HG02759 (cell line): ENCODE data around the gene FARP2.

ENCODE experiments used
- ATAC-seq: cut with Tn5 transposase; IDR thresholded peaks from one replicate; pipeline ENCODE4 v1.9.1; 2021; ENCODE audit warnings: mild to moderate bottlenecking, moderate library complexity; ENCODE audit not compliant: unreplicated experiment

The FARP2 gene

DNA sequence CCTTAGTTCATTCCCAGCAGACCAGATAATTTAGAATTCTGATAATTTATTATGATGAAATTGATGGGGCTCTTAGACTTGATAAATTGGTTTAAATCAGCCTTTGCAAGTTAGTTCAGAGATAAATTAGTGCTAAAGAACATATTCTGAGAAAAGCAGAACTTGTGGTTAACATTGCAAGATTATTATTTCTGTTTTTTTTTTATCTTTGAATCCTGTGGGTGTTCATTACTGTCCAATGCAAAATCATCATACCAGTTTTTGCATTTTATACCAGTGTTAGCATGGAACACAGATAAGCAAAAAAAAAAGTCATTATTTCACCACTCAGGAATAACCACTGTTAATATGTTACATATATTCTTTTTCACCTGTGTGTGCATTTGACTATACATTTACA is 31.3 kb upstream of the FARP2 start:
- no peak for ATAC-seq

DNA sequence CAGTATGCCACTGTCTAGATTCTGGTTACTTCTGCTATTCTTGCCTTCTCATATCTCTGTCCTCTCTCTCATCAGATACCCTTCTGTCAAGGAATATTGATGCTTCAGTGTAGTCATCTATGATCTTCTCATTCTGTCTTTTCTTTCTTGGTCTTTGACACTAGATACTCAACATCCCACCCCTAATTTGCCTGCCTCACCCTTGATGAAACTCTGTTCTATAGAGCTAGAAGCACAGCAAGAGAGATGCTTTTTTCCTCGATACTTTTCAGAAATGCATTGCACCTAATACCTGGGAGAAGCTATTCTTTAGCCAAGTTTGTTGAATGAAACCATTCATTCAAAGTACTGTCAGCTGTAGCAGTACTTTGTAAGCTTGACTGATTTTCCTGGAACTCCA is 30.8 kb upstream of the FARP2 start:
- ATAC-seq: no peak

DNA sequence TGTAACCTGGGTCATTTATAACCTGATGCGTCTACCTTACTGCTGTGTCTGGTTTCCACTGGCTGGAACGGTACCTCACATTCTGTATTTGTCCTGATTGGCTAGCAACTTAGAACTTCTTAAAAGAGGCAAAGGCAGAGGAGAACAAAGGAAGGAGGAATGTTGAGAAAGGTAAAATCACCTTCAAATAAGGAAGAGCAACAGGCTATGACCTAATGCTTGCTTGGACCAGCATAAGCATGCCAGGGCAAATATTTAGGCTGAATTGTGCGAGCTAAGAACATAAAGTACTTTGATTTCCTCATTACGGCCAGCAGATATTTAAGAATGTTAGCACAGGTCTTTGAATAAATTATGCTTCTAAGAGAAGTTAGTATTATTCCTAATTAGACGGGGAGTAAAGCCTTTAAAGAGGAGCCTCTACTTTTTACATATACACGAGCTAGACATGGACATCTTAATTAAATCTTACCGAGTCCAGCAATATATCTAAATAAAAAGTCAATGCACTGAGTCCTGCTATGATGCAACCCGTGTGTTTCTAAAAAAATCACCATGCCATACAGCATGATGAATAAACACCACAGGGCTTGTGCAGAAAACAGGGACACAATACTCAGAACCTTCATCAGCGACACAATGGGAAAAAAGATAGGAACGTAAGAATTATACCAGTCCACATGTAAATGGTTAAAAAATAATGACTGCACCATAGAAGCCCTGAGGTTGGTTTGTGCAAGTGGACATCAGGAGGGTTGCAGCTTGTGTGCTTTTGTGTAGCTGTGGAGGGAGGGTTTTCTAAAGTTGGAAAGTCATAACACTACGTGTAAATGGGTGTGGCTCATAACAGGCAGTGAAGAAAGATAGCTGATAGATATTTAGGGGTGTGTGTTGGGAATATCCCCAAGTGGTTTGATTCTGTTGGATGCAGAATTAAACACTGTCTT is 26.1 kb upstream of the FARP2 start:
- no peak for ATAC-seq

DNA sequence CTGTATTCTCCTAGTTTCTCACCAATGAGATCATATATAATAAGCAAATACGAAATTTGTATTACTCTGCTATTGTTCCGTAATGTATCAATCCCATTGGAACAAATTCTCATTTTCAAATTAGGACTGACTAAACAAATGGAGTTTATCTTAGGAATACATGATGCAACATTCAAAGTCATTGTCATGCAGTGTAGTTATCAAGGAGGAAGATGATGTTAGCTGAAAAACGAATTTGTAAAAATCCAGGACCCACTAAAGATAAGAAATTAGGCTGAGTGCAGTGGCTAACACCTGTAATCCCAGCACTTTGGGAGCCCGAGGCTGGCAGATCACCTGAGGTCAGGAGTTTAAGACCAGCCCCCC is 25.5 kb upstream of the FARP2 start:
- ATAC-seq: no peak

DNA sequence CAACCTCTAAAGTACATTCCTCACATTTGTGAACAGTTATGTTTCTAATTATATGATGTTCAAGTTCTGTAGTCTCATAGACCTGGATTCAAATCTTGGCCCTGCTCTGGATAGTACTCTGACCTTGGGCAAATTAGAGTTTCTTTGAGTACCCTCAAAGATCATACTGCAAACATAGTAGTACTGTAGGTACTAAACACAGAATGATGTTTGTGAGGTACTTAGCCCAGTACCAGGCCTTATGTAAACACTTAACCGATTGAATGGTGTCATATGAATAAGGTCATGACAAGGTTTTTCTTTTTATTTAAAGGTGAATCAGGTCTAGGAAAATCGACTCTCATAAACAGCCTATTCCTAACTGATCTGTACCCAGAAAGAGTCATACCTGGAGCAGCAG is 21.3 kb upstream of the FARP2 start:
- ATAC-seq: no peak

DNA sequence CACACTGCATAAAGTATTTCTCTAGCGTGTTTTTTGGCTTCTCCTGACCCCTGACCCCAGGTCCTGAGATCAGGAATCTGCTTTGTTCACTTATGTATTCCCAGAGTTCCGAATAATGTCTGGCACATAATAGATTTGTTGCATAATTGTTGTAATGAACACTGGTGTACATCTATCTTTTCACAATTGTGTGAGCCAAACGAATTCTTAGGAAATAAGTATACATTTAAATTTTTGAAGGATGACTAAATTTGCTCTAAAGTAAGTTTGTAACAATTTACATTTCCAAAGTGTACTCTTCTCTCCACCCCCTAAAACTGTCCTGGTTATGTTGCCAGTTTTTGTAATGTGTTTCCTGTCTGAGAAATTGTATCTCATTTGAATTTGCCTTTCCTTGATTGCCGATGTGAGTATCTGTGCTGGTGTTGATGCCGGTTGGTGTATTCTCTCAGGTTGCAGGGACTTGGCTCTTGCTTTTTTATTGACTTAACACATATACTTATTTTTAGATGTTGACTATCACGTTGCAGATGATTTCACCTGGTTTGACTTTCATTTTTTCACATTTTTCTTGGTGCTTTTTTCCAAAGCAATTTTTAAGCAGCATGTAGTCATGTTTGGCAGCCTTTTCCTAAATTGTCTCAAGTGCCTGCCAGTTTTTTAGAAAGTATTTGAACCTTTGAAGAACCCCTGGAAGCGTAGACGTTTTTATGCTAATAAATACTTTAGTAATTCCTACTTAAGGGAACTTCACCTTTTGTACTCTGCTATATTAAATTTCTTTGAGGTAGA is 16.1 kb upstream of the FARP2 start:
- ATAC-seq: no peak

DNA sequence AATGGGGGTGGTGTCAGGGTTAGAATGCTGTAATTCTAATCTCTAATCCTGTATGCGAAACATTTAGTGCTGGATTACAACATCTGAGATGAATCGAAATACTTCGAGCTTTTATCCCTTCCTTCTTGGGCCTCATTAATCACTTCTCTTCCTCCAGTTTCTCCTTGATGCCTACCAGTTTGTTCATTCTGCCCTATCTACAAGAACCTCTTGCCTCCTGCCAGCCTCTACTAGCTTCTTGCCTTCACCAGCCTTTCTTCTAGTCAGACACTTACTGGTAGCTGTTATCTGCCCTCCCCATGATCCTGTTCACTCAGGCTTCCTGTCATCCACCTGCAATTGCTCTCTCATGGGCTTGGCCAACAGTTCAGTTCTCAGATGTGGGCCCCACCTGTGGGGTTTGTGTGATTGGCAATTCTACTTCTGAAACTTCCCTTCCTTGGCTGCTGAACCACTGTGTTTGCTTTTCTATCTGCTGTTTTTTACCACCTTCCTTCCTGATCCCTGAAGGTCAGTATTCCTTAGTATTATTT is 15.4 kb upstream of the FARP2 start:
- ATAC-seq: no peak

DNA sequence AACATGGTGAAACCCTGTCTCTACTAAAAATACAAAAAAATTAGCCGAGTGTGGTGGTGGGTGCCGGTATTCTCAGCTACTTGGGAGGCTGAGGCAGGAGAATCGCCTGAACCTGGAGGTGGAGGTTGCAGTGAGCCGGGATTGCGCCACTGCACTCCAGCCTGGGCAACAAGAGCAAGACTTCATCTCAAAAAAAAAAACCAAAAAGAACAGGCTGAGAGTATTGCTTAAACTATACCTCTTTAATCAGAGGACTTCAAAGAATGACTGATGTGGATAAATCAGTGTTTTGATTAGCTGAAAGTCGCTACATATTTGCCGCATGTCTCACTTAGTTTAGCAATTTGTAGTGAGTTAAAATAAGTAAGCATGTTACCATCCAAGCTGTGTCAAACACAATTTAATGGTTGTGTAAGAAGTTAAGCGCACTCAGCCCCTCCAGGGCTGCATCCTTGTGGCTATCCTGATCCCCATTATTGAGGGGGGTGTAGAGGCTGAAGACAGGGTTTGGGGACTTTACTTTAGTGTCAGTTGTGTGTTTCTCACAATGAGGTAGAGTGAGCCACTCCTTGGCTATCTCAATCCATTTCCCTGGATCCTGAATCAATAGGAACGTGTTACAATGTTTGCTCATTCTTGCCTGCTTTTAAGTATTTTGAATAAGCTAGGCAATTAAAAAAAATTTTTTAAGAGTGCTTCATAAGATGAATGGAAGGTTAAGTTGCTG is 11.0 kb upstream of the FARP2 start:
- no peak for ATAC-seq

DNA sequence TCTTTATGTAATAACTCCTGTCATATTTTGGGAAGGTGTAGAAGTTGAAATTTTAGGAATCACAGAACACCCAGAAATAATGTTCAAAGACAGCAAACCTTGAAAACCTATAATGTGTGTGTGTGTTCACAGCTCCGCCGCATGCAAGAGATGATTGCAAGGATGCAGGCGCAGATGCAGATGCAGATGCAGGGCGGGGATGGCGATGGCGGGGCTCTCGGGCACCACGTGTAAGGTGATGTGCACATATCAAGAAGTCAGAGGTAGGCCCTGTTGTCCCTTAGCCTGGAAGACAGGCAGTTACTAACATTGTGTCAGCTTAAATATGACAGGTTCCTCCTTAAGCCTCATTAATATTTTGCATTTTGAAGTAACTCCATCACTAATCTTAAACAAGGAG is 6.1 kb upstream of the FARP2 start:
- no peak for ATAC-seq

DNA sequence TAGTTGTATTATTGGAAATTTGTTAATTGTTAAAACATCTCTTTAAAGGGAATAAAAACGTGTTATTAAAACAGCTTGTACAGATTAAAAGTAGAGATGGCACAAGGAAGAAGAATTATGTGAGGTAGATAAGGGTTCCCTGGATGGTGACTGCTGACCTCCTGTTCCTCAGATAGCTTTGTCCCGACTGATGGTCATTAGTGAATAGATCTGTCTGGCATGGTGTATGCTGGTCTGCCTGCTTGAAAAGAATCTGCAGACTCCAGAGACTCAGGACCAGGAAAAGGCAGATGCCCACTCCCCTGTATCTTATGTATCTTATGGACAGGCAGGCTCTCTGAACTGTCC is 5.6 kb upstream of the FARP2 start:
- ATAC-seq: no peak

DNA sequence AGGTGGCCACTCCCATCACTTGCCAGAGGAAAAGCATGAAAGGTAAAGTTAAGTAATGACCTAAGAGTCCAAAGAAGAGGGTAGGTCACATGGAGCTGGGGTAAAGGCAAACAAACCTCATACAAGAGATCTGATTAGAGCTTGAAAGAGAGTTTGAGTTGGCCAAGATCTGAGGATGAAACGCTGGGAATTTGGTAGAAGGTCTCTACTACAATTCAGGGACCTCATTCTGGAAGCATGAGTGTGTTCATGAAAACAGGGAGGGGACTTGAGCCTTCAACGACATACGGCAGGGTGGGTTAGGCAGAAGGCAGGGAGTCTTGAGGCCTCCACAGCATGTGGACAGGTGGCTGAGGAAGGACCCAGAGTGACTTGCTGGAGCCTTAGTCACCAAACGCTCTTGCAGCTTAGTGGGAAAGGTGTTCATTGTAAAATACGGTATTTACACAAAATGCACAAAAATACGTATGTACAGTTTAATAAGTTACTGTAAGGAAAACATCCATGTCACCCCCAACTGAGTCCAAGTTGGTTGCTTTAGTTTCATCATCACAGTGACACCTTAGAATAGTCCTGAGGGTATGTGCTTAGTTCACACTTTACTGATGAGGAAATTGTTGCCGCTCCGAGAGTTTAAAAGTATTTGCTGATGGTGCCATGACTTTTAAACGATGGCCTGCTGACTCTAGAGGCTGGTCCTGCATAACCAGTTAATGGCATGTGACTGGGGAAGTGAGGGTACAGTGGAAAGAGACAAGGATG is 5.0 kb upstream of the FARP2 start:
- ATAC-seq: no peak

DNA sequence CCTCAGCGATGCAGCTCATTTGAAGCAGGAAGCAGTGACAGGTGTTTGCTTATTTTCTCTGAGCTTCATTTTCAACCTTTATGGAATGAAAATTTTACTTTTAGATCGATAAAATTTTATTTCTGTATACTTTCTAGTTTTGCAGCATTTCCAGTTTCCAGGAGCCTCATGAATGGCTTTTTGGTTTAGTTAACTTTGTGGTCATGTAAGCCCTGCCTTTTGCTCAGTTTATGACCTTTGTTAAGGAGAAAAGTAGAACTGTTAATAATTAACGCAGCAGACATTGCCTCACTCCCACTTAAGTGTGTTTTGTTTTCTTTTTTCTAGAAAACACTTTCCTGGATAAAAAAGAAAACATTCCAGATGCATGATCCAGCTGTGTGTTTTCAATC is 4.4 kb upstream of the FARP2 start:
- no peak for ATAC-seq

DNA sequence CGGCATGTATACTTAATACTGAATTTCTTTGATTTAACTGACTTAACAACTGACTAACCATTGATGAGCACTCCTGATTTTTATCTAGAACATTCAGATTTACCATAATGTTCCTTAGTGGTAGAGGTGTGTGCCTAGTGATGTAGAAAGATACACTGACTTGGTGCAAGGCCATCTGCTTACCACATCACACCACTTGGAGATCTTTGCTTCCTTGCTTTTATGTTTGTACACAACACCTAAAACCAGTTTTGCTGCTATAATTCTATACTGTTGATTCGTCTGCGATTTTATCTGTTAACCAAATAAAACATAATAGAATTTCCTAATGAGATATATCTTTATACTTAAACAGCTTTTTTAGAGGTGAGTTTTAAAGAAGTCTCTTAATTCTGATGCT is 3.9 kb upstream of the FARP2 start:
- no peak for ATAC-seq

DNA sequence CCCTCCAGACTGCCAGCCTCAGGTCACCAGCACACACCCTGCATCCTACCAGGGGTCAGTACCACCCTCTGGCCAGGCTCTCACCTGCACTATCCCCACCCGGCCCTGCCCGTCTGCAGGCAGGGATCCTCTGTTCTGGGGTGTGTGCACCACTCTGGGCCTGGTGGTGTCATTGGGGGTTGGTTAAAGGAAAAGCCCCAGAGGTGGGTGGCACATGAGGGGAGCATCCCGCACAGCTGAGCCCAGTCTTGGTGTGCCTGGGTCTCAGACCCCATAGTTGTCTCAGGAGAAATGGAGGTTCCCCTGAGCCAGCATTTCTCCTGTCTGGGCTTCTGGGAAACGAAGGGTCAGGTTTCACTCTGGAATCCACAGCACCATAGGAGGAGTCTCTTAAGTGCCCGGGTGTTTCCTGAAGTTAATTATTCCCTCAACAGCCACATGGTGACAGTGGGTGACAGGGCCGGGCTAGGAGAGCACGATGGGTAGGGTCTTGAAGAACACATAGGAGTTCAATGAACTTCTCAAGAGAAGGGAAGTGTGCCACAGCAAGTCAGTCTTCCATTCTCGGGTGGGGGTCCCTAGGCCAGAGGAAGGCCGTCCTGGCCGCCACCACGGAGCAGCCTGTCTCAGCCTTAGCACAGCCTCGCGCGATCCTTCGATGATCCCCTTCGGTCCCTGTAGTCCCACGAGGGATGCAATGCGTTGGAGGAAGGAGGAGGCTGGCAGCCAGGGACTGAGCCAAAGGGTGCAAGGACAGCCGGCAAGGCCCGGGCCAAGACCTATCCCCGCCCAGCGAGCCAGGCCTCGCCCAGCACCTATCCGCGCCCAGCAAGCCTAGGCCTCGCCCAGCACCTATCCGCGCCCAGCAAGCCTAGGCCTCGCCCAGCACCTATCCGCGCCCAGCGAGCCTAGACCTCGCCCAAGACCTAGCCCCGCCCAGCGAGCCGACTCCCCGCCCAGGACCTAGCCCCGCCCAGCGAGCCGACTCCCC is 1.1 kb upstream of the FARP2 start:
- peak; percentile 18 for ATAC-seq

DNA sequence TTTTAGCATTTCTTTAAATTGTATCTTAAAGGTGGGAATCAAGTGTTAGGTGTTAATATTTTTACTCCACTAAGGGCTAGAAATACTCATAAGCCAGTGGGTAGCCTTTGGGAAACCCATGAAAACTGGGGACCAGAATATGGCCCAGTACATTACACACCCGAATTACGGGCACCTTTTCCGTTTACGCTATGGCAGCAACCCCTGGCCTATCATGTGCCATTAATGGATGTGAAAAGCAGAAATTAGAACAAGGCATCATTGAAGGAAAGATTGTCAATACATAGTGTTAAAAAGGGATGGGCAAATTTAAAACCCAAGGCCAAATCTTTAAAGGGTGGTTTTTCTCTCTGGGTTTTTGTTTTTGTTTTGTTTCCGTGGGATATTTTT is 781 bp downstream of the FARP2 start:
- no peak for ATAC-seq

DNA sequence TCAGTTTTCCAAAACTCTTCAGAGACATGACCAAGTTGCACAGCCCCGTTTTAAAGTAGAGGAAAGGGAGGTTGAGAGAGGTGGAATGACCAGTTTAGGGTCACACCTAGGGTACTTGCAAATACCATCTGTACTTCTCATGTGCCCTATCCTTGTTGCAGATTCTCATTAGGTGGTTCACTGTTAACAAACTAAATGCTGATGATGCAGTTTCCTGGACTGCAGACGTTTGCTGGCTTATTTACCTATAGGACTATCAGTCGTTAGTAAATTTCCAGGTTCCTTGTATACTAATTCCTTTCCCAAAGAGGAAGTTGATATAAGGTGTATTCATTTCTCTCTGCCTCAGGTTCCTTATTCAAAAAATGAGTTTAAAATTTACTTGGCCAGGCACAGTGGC is 1.4 kb downstream of the FARP2 start:
- no peak for ATAC-seq

DNA sequence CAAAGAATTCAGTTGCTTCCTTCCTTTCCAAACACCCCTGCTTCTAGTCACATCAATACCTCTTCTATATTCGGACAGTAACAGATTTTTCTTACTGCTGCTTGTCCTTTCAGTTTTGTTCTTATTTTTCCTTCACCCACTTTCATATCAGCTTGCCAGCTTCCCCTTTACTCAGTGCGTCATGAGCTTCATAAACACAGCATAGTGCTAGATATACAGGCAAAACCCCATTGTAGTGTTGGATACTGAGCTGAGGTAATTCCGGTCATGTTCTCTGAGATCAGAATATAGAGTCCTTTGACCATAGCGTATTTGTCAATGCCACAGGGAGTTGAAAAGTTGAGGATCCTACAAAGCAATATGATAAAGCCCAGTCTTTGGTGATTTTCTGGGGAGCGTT is 2.4 kb downstream of the FARP2 start:
- ATAC-seq: peak; percentile 35

DNA sequence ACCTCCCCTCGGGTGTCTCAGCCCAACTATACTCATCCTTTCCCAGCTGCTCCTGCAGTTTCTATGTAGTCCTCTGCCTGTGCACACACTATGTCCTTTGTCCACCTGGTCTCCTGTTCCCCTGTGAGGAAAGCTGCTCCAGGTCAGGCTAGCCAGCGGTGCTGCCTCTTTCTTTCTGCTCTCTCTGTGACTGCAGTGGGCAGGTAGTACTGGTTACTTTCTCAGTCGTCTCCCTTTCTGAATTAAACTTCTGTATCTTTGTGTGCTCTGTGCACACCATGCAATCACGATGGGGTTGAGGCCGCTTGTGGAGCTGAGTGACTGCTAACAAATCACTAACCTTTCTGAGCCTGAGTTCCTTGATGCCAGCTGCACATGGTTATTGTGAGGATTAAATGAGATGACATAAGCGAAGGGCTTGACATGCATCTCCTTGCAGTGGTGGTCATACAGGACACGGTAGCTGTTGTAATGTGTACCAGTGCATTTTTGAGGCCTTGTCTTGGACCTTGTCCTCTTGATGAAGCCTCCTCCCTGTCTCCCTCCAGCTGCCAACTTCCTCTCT is 3.5 kb downstream of the FARP2 start:
- ATAC-seq: no peak

DNA sequence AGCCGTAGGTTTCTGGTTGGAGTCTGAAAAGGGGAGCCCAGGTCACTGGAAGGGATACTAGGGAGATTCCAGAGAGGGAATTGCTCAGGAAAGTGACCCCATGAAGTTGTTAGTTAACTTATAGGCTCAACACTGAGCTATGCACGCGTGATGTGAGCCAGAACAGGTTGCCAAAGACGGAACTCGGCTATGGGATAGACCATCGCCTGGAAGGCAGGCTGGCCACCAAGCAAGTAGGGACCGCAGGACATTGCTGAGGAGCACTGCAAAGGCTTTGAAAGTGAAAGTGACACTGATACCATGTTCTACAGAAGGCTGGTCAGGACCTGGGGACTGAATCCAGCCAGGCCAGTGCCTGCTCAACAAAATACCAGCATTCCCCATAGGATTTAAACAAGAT is 7.3 kb downstream of the FARP2 start:
- no peak for ATAC-seq
